Measurements from ENCODE around the gene GRID2.

DNA sequence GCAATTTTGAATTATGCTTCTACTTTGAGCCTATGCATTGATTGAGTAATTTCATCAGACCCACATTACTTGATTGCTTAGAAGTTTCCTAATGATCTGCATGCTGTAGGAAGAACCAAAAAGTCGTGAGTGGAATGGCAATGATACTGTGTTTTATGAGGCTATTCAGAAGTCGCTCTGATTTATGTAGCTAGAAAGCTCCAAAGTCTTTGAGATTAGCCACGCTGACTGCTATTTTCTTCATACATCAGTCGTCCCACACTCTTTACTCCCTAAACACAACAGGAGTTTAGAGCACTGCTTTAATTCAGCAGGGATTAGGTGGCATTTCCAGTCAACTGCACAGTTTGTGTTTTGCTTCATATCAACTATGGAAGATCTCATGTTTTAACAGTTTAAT is 4.1 kb downstream of the GRID2 start:
- TF ChIP-seq JUND (IDR thresholded peaks at IDR 0.05) = no peak
- TF ChIP-seq, protein P1, sequence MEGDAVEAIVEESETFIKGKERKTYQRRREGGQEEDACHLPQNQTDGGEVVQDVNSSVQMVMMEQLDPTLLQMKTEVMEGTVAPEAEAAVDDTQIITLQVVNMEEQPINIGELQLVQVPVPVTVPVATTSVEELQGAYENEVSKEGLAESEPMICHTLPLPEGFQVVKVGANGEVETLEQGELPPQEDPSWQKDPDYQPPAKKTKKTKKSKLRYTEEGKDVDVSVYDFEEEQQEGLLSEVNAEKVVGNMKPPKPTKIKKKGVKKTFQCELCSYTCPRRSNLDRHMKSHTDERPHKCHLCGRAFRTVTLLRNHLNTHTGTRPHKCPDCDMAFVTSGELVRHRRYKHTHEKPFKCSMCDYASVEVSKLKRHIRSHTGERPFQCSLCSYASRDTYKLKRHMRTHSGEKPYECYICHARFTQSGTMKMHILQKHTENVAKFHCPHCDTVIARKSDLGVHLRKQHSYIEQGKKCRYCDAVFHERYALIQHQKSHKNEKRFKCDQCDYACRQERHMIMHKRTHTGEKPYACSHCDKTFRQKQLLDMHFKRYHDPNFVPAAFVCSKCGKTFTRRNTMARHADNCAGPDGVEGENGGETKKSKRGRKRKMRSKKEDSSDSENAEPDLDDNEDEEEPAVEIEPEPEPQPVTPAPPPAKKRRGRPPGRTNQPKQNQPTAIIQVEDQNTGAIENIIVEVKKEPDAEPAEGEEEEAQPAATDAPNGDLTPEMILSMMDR (IDR thresholded peaks at IDR 0.05; ENCODE audit: low read depth, low read length, missing input control) = no peak
- no peak for TF ChIP-seq TAF1 (conservative IDR thresholded peaks at IDR 0.05)
- no peak for TF ChIP-seq YY1 (IDR thresholded peaks at IDR 0.05)
- no peak for TF ChIP-seq EGR1 (IDR thresholded peaks at IDR 0.05; ENCODE audit: low read depth in 2 of 2)
- no peak for TF ChIP-seq SP1 (IDR thresholded peaks at IDR 0.05)
- no peak for TF ChIP-seq GABPA (IDR thresholded peaks at IDR 0.05 in 1 of 2, conservative IDR thresholded peaks at IDR 0.05 in 1 of 2)
- TF ChIP-seq, protein P2, sequence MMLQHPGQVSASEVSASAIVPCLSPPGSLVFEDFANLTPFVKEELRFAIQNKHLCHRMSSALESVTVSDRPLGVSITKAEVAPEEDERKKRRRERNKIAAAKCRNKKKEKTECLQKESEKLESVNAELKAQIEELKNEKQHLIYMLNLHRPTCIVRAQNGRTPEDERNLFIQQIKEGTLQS (IDR thresholded peaks at IDR 0.05) = no peak
- TF ChIP-seq HNF4G (IDR thresholded peaks at IDR 0.05) = no peak
- TF ChIP-seq REST (IDR thresholded peaks at IDR 0.05) = no peak
- no peak for TF ChIP-seq RAD21 (IDR thresholded peaks at IDR 0.05)
- TF ChIP-seq, protein P3, sequence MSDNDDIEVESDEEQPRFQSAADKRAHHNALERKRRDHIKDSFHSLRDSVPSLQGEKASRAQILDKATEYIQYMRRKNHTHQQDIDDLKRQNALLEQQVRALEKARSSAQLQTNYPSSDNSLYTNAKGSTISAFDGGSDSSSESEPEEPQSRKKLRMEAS (IDR thresholded peaks at IDR 0.05) = no peak
- TF ChIP-seq RXRA (IDR thresholded peaks at IDR 0.05) = no peak
- TF ChIP-seq, protein P4, sequence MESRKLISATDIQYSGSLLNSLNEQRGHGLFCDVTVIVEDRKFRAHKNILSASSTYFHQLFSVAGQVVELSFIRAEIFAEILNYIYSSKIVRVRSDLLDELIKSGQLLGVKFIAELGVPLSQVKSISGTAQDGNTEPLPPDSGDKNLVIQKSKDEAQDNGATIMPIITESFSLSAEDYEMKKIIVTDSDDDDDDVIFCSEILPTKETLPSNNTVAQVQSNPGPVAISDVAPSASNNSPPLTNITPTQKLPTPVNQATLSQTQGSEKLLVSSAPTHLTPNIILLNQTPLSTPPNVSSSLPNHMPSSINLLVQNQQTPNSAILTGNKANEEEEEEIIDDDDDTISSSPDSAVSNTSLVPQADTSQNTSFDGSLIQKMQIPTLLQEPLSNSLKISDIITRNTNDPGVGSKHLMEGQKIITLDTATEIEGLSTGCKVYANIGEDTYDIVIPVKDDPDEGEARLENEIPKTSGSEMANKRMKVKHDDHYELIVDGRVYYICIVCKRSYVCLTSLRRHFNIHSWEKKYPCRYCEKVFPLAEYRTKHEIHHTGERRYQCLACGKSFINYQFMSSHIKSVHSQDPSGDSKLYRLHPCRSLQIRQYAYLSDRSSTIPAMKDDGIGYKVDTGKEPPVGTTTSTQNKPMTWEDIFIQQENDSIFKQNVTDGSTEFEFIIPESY (IDR thresholded peaks at IDR 0.05) = no peak

Data from liver (tissue), 3 donors.